Ramos (cell line): ENCODE results near the gene TRIM63.

ENCODE experiments used
- in situ Hi-C: fragments of 300-500 bp; cut with MboI; formaldehyde crosslinking; loops from one replicate; pipeline ENCODE4 v1.14.3; 2022; ENCODE audit warnings: low sequenced_read_pairs; ENCODE audit not compliant: unreplicated experiment

Gene TRIM63

DNA sequence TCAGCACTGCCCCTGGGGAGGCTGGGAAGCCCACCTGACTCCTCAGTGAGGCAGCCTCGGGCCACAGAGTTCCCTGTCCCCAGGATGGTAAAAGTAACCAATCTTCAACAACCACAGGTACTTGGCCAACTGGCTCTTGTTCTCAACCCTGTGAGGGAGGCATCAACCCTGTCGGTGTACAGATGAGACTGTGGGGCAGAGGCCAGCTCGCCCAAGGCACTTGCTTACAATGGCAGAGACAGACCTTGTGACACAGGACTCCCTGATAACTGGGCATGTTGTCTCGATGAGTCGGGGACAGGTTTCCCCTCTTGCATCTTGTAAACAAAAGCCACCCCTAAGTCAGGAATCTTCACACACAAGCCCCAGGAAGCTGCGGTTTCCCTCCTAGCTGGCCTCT lies 29.5 kb downstream of the TRIM63 start:
- in situ Hi-C loops, result no loop called here

DNA sequence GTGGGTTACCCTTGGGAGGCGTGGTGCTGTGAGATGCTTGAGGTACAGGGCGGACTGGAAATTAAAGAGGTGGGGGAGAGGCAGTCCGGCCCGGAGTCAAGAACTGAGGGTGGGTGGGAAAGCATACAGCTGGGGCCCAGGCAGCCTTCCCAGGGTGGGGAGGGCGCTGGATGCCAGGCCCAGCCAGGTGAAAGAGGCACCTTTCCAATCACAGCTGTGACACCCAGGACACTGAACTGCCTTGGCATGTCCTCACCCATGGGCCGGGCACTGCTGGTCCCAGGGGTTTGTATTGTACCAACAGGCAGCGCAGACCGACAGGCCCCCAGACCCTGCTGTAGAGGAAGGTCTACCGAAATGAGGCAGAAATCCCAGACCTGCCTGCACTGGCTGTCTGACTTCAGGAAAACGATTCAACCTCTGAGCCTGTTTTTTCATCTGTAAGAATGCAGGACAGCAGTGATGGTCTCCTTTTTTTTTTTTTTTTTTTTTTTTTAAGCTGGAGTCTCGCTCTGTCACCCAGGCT lies 30.6 kb downstream of the TRIM63 start:
- in situ Hi-C loops, result no loop called here

DNA sequence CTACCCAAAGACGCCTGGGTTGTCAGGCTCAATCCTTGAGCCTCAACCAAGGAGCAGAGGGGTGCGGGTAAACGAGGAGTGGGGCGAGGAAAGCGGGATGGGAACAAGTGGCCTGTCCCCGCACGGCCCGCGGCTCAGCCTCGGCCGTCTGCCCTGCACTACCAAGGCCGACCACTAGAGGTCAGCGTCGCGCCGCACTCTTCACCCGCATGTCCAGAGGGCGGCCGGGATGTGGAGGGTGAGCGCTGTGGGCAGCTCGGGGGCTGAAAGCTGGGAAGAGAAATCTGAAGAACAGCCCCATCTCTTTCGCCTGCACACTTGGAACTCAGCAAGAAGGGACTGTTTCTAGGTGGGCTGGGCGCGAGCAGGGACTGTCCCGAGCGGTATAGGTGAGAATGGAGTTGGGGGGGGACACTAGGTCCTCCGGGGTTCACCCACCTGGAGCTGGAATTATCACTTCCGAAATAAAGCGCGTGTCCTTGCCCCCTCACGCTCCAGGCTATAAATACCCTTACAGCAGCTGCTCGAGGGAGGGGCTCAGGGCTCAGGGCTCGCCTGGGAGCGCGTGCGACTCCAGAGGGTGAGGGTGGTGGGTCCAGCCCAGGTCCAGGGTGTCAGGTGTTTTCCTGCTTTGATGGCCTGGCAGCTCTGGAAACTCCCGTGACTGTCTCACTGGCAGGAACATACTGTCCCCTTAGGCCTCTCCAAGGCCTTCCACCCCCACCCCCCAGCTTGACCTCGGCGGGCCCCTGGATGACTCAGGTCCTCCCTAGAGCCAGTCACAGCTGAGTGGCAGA lies 31.3 kb downstream of the TRIM63 start:
- in situ Hi-C loops, result no loop called here

GRCh38 chr1:26035203-26035958 lies 32.0 kb downstream of the TRIM63 start:
- in situ Hi-C loops, result no loop called here

DNA sequence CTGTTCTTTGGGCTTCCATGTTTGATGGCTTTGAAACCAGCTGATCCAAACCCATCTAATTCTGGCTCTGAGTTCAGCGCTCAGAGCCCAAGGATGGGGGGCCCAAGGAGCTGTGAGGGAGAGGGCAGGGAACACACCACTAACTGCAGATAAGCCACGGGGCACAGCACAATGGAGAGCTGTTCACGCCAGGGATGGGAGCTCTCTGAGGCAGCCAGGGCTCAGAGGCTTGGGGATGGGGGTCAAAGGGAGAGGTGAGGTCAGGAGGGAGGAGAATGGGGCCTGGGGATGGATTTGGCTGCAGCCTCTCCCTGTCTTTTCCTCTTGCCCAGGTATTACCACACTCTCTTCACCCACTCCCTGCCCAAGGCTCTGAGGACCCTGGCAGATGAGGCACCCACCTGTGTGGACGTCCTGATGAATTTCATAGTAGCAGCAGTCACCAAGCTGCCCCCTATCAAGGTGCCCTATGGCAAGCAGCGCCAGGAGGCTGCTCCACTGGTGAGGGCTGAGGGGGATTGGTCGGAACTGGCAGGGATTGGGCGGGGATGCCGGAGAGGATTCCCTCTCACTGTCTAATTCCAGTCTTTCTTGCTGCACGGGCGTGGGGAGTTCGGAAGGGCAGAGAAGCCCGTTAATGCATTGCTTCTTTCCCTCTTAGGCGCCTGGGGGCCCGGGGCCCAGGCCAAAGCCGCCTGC lies 32.8 kb downstream of the TRIM63 start:
- in situ Hi-C loops, result no loop called here

DNA sequence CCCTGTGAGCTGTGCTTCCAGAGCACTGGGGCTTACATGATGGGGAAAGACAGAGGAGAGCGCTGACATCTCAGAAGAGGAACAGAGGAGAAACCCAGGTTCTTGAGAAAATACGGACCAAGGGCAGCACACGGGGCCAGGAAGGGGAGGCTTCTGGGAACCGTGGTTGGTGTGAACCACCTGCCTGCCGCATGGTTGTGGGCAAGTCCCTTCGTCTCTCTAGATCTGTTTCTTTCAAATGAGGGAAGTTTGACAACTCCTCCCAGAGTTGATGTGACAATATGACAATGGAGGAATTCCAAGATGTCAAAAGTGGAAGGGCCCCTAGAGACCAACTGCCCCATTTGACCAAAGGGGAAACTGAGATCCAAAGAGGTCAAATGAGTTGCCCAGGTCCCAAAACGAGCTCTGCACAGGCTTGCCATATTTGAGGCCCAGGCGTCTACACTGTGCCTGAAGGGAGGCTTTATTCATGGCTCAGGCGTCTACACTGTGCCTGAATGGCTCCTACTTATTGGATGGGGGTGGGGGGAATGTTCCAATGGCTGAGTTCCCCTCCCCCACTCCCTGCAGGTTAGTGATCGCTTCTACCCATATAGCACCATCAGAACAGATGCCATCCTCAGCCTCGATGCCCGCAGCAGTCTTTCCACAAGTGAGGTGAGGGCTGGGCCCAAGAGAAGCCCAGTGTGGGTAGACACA lies 34.6 kb downstream of the TRIM63 start:
- in situ Hi-C loops, result no loop called here

DNA sequence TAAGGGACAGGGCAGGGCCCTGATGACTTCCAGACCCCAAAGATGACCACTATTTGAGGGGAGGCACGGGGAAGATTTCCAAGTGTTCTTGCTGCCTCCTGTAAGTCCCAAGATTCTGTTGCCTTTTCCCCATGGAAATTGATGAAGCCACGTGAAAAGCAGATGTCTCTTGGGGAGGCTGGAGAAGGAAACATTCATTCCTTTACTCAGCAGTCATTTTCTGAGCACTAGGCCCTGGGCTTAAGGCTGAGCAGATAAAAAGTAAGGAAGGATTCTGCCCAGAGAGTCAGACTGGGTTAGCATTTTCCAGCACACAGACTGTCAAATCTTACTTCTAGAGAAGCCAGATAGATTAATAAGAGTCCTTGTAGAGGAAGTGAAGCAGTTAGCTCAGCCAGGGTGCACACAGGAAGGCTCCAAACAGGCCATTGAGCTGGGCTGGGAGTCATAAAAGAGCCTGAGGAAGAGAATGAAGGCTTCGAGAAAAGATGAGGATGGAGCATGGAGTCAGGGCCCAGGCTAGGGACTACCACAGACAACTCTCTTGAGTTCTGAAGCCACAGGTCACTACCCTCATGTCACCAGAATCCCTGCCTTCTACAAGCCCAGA lies 35.7 kb downstream of the TRIM63 start:
- in situ Hi-C loops, result no loop called here

- in situ Hi-C loops, result no loop called here
Observed at GRCh38 chr1:26031196-26031595, 36.2 kb downstream of the TRIM63 start.

DNA sequence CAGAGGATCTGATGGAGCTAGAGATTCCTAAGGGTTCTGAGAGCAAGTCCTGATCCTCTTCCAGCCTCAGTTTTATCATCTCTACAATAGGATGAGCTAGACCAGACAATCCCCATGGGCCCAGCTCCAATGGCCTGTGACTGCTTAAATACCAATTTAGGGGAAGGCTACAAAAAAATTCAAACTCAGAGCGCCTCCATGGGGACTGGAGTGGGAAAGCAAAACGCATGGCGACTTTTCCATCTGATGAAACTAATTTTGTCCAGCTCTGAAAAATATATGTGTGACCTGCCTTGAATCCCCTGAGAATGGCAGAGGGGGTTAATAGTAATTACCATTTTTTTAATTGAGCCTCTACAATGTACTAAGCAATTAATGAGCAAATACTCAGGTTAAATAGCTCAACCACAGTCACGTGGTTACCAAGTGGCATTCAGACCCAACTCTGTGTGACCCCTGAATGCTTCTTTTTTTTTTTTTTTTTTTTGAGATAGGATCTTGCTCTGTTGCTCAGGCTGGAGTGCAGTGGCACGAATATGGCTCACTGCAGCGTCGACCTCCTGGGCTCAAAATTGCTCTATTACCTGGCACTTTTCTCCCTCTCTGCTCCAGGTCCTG lies 37.5 kb downstream of the TRIM63 start:
- in situ Hi-C loops, result no loop called here

- in situ Hi-C loops, result no loop called here
Observed at GRCh38 chr1:26029054-26029863, 38.2 kb downstream of the TRIM63 start.

DNA sequence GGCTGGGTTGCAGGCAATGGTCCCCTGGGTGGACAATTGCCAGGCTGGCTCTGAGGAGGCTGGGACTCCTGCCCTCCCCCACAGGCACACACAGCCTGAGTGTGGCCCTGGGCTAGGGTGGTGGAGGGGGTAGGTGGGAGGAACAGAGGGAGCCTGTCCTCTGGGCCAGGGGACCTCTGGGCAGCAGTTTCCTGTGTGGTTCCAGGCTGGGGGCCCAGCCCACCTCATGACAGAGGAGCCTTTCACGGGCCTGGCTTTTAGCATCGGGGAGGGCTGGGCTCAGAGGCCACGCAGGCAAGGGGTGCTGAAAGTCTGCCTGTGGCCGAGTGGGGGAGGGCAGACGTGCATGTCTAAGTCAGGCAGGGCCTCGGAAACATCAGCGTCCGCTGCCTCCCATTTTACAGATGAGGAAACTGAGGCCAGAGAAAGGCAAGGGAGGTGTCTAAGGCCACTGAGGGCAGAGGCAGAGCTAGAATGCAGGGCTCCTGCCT lies 38.9 kb downstream of the TRIM63 start:
- in situ Hi-C loops, result no loop called here

DNA sequence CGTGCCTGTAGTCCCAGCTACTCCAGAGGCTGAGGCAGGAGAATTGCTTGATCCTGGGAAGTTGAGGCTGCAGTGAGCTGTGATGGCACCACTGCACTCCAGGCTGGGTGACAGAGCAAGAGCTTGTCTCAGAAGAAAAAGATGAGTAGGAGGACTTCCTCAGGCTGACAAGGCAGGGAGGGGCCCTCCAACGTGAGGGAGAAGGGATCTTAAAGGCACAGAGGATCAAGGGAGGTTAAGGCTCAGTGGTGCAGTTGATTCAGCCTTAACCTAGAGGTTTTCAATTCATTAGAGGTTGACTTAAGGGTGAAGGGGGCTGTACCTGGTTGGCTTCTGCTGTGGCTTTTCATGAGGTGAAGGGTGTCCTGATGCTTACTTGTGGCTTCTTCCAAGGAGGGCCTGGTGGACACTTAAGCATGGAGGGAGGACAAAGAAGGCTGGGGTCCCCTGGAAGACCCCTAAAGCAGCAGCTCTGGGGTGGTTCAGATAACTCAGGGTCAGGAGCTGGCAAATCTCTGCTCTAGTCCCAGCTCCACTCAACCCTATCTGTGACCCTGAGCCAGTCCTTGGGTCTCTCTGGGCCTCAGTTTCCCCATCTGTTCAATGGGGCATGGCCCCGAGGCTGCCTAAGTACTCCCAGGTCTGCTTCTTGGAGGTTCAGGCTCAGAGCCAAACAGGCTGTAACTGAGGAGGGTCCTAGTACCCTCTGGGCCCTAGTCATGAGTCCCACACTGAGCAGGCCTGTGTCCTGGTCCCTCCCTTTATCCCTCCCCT lies 39.5 kb downstream of the TRIM63 start:
- in situ Hi-C loops, result no loop called here

- in situ Hi-C loops, result no loop called here
Observed at GRCh38 chr1:26025517-26025916, 41.9 kb downstream of the TRIM63 start.

GRCh38 chr1:26025060-26025459 lies 42.4 kb downstream of the TRIM63 start:
- in situ Hi-C loops, result no loop called here

GRCh38 chr1:26023826-26024225 lies 43.6 kb downstream of the TRIM63 start:
- in situ Hi-C loops, result no loop called here

GRCh38 chr1:26023009-26023408 lies 44.4 kb downstream of the TRIM63 start:
- in situ Hi-C loops, result no loop called here

DNA sequence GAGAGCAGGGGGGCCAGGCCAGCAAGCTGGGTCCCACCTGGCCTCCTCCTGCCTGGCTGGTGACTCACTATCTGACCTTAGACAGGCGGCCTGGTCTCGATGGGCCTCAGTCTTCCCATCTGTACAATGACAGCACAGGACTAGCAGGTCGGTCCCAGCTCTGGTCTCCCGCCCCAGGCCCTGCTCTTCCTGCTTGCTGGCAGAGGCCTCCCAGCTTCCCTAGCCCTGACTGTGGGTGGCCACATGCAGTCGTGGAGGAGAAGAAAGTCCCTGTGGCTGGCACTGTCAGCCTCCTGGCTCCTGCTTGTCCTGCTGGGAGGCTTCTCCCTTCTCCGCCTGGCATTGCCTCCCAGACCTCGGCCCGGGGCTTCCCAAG lies 45.0 kb downstream of the TRIM63 start:
- in situ Hi-C loops, result no loop called here
